ENCODE data around the gene PYHIN1. TPM values are rescaled to one million over a fixed set of nuclear protein-coding genes. Genes with fewer than 3 reads are reported as not detected.

The PYHIN1 gene
- total RNA-seq, 4 donors from 2014 or later: 2.9 to 9.3 (median 5.8) TPM

DNA sequence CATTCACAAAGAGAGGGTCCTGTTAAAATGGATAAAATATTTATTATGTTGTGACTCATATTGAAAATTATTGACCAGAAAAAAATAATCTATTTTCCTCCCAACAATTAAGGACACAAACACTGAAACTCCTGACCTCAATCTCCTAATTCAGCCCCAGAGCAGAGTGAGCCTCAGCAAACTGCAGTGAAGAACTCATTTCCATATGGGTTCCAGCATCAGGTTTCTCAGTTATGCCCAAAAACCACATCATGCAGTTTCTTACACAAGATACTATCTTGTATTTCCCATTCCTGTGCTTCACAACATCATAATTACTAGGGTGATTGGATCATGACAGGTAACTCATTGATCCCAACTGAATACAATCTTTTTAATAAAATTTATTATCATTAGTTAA is 15.4 kb downstream of the PYHIN1 start:
- TF ChIP-seq, protein P1, sequence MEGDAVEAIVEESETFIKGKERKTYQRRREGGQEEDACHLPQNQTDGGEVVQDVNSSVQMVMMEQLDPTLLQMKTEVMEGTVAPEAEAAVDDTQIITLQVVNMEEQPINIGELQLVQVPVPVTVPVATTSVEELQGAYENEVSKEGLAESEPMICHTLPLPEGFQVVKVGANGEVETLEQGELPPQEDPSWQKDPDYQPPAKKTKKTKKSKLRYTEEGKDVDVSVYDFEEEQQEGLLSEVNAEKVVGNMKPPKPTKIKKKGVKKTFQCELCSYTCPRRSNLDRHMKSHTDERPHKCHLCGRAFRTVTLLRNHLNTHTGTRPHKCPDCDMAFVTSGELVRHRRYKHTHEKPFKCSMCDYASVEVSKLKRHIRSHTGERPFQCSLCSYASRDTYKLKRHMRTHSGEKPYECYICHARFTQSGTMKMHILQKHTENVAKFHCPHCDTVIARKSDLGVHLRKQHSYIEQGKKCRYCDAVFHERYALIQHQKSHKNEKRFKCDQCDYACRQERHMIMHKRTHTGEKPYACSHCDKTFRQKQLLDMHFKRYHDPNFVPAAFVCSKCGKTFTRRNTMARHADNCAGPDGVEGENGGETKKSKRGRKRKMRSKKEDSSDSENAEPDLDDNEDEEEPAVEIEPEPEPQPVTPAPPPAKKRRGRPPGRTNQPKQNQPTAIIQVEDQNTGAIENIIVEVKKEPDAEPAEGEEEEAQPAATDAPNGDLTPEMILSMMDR (IDR thresholded peaks at IDR 0.05; ENCODE audit: low read depth): no peak

DNA sequence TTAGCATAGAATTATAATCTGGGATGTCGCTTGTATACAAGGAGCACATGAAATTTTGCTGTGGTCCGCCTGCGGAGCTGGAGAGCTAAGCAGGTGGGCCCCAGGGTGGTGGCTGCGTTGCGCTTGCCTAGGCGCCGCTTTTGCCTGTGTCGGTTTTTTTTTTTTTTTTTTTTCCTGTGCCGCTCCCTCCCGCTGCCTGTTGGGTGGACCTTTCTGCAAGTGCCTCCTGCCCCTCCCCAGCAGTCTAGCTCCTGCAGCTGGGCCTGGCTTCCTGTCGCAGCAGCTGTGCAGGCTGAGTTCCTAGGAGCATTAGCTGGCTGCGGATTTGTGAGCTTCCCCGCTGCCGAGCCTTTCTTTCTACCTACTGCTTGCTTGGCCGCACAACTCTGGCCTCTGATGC is 20.6 kb downstream of the PYHIN1 start:
- TF ChIP-seq, protein P1 (IDR thresholded peaks at IDR 0.05; ENCODE audit: low read depth): no peak

DNA sequence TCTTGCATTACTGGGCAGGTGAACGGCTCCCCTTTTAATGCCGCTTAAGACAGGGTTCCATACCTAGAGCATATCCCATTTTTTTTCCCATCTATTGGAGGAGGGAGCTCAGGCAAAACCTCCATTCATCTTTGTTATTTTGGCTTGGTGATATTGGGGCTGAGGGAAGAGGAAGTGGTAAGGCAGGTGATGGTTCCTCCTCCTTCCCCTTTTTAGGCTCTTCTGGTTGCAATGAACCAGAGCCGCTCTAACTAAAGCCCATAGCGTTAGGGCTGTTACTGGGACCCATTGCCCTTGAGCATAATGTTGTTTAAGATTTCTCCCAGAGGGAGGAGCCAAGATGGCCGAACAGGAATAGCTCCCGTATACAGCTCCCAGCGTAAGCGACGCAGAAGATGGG is 21.1 kb downstream of the PYHIN1 start:
- TF ChIP-seq, protein P1 (IDR thresholded peaks at IDR 0.05; ENCODE audit: low read depth): no peak

DNA sequence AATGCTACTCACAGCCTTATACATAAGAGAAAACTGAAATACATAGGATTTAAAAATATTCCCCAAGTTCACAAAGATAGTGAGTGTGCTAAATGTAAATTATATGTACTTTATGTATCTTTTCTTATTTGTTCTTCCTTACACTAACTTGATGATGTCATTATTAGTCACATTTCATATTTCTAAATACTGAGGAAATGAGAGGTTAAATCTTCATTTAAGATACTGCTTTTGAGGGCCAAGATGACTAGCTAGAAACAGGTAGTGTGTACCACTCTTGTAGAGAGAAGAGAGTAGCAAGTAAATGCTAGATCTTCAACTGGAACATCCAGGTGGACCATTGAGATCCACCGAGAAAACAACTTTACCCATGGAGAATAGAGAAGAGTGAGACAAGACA is 29.8 kb downstream of the PYHIN1 start:
- TF ChIP-seq, protein P1 (IDR thresholded peaks at IDR 0.05; ENCODE audit: low read depth): no peak

DNA sequence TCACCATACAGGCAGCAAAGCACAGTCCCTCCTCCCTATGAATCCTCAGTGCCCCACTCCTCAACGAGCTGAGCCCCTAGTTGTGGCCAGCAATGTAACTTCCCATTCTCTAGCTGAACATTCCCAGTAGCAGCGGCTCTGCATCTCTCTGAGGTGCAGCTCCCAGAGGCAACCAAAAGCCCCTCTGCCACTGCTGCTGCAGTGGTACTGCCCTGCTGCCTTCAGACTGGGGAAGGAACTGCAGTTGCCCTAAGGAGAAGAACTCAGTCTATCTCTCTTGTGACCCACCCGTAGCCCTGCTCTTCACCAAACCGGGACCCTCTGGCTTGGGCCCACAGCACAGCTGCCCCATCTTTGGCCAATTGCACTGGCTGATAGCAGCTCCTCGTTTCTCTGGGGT is 31.6 kb downstream of the PYHIN1 start:
- TF ChIP-seq, protein P1 (IDR thresholded peaks at IDR 0.05; ENCODE audit: low read depth): no peak

DNA sequence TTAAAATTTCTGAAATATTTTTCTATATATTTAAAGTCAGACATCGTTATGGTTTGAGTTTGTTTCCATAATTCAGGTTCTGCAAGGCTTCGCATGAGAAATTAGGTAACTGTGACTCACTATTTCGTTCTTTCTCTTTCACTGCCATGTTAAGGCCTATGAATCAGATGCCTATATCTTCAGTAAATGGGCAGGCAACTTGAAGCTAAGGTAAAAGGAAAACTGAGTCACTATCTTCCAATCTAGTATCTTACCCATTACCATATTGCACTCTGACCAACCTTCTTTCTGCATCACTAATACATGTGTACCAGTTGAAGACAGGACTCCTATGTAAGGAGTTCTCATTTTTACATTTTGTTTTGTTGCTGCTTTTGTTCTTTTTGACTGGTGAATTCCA is 37.8 kb downstream of the PYHIN1 start:
- TF ChIP-seq, protein P1 (IDR thresholded peaks at IDR 0.05; ENCODE audit: low read depth): no peak

DNA sequence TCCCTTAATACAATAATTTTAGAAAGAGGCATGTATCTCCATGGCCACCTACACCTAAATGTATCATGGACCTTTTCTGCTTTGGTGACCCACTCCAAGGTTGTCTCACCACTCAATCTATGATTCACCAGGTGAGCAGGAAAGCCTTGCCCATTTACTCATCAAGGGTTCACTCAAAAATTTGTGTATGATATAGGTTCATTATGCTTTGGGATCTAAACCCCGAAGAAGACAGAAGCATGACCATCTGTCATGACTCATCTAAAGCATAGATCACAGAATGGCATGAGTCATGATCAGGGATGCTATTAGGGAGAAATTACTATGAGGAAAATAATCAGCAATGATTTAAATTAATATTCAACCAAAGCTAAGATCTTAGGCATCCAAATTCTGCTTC is 38.5 kb downstream of the PYHIN1 start:
- TF ChIP-seq, protein P1 (IDR thresholded peaks at IDR 0.05; ENCODE audit: low read depth): no peak
